DOHH2 (cell line): ENCODE data around the gene SCFD2.

Experiments used
- H3F3A ChIP-seq: fragments of 200-600 bp; sonication (generic), shearing (Covaris generic); 2 replicates; pipeline ENCODE4 v1.6.0; 2016; ENCODE audit warnings: antibody characterized with exemption, mild to moderate bottlenecking; ENCODE audit not compliant: control insufficient read depth, insufficient read depth
- H3K27ac ChIP-seq: fragments of 200-600 bp; sonication (generic); 2 replicates; pipeline ENCODE4 v1.5.1; 2014; ENCODE audit warnings: low read depth, mild to moderate bottlenecking, low read length, moderate library complexity
- H3K27me3 ChIP-seq: fragments of 200-600 bp; sonication (generic); 2 replicates; pipeline ENCODE4 v1.6.1; 2014; ENCODE audit warnings: mild to moderate bottlenecking, low read length, mixed read lengths; ENCODE audit not compliant: control insufficient read depth
- H3K36me3 ChIP-seq: fragments of 200-600 bp; sonication (generic); 2 replicates; pipeline ENCODE4 v1.6.1; 2014; ENCODE audit warnings: mild to moderate bottlenecking, low read length, moderate library complexity, mixed read lengths; ENCODE audit not compliant: control insufficient read depth
- H3K4me1 ChIP-seq: fragments of 200-600 bp; sonication (generic); 2 replicates; pipeline ENCODE4 v1.6.1; 2014; ENCODE audit warnings: mild to moderate bottlenecking, low read length, mixed read lengths; ENCODE audit not compliant: control insufficient read depth
- H3K4me2 ChIP-seq: fragments of 200-600 bp; sonication (generic); 2 replicates; pipeline ENCODE4 v1.6.0; 2014; ENCODE audit warnings: mild to moderate bottlenecking, low read length, moderate library complexity
- H3K4me3 ChIP-seq: fragments of 200-600 bp; sonication (generic); 2 replicates; pipeline ENCODE4 v1.5.1; 2014; ENCODE audit warnings: mild to moderate bottlenecking, low read length, mixed read lengths
- H3K79me2 ChIP-seq: fragments of 200-600 bp; sonication (generic); 2 replicates; pipeline ENCODE4 v1.6.1; 2014; ENCODE audit warnings: mild to moderate bottlenecking, low read length, mixed read lengths; ENCODE audit not compliant: control insufficient read depth
- H3K9me2 ChIP-seq: fragments of 200-600 bp; sonication (generic); replicated peaks from 2 replicates; pipeline ENCODE4 v1.6.1; 2014; ENCODE audit warnings: mild to moderate bottlenecking, low read length, mixed read lengths; ENCODE audit not compliant: control insufficient read depth
- H3K9me3 ChIP-seq: fragments of 200-600 bp; sonication (generic); 2 replicates; pipeline ENCODE4 v1.6.1; 2014; ENCODE audit warnings: antibody characterized with exemption, low read length, mixed read lengths; ENCODE audit not compliant: control insufficient read depth, insufficient read depth
- H4K20me1 ChIP-seq: fragments of 200-600 bp; sonication (generic); 2 replicates; pipeline ENCODE4 v1.6.0; 2014; ENCODE audit warnings: low read depth, mild to moderate bottlenecking, antibody characterized with exemption, low read length, moderate library complexity; ENCODE audit not compliant: control insufficient read depth, insufficient read depth
- EZH2phosphoT487 ChIP-seq: fragments of 200-600 bp; sonication (generic); IDR thresholded peaks from 2 replicates; pipeline ENCODE4 v1.6.1; 2017; ENCODE audit warnings: borderline replicate concordance, mild to moderate bottlenecking, antibody characterized with exemption, low read length, moderate library complexity, mixed read lengths
- TF ChIP-seq, protein P1 (sequence below): fragments of 200-600 bp; sonication (generic); IDR thresholded peaks from one replicate; pipeline ENCODE4 v1.5.1; 2014; ENCODE audit warnings: antibody characterized with exemption, mild to moderate bottlenecking, low read depth, low read length; ENCODE audit not compliant: poor library complexity, severe bottlenecking

The SCFD2 gene

DNA sequence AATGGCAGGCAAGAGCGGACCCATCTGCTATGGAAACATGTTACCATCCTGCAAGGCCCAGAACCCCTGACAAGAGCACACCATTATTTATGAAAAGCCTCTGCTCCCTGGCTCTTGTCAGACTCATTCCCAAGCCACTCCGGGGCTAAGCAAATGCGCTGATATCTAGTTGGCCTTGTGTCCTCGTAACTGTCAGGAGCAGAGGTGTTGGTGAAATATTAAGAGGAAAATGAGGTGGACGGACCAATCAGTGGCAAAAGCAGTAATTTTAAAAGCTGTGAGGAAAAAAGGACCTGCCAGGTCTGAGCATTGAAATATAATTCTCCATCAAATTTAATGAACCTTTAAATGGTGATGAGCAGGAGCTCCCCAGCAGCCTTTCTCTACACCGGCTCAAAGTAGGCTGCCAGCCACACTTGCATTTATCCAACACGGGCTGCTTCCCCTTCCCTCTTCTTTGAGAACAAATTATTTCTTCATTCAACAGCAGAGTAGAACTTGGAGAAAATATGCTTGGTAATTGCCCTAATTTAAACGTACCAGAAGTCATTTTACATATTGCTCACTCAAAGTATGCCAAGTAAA lies 289.4 kb downstream of the SCFD2 start:
- H4K20me1 ChIP-seq: no peaks in the 10 kb centered on the region
- no peak overlapping the region for H3K4me2 ChIP-seq
- TF ChIP-seq EZH2phosphoT487: no peak
- TF ChIP-seq, protein P1, sequence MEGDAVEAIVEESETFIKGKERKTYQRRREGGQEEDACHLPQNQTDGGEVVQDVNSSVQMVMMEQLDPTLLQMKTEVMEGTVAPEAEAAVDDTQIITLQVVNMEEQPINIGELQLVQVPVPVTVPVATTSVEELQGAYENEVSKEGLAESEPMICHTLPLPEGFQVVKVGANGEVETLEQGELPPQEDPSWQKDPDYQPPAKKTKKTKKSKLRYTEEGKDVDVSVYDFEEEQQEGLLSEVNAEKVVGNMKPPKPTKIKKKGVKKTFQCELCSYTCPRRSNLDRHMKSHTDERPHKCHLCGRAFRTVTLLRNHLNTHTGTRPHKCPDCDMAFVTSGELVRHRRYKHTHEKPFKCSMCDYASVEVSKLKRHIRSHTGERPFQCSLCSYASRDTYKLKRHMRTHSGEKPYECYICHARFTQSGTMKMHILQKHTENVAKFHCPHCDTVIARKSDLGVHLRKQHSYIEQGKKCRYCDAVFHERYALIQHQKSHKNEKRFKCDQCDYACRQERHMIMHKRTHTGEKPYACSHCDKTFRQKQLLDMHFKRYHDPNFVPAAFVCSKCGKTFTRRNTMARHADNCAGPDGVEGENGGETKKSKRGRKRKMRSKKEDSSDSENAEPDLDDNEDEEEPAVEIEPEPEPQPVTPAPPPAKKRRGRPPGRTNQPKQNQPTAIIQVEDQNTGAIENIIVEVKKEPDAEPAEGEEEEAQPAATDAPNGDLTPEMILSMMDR: no peak
- no peaks in the 10 kb centered on the region for H3F3A ChIP-seq
- no peaks in the 10 kb centered on the region for H3K79me2 ChIP-seq
- no peak overlapping the region for H3K4me3 ChIP-seq
- H3K9me2 ChIP-seq: no peaks in the 10 kb centered on the region
- H3K27me3 ChIP-seq: no peaks in the 10 kb centered on the region
- no peaks in the 10 kb centered on the region for H3K36me3 ChIP-seq
- no peaks in the 10 kb centered on the region for H3K4me1 ChIP-seq
- H3K9me3 ChIP-seq: 0 out of 2 replicates have a peak, but pooled peaks cover 2% of the 10 kb centered on the region
- H3K27ac ChIP-seq: no peak overlapping the region

DNA sequence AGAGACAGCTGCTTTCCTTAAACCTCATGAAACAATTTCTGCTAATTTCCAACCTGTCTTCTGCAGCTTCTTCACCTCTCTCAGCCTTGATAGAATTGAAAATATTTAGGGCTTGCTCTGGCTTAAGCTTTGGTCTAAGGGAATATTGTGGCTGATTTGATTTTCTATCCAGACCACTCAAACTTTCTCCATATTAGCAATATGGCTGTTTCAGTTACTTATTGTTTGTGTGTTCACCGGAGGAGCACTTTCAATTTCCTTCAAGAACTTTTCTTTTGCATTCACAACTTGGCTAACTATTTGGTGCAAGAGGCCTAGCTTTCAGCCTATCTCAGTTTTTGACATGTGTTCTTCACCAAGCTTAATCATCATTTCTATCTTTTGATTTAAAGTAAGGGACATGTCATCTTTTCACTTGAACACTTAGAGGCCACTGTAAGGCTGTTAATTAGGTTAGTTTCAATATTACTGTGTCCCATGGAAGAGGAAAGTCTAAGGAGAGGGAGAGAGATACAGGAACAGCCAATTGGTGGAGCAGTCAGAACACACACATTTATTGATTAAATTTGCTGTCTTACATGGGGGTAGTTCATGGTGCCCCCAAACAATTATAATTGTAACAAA lies 290.6 kb downstream of the SCFD2 start:
- H3K9me3 ChIP-seq: 0 out of 2 replicates have a peak, but pooled peaks cover 2% of the 10 kb centered on the region
- no peaks in the 10 kb centered on the region for H3K4me1 ChIP-seq
- no peaks in the 10 kb centered on the region for H4K20me1 ChIP-seq
- H3K27me3 ChIP-seq: no peaks in the 10 kb centered on the region
- H3K4me3 ChIP-seq: no peak overlapping the region
- no peak for TF ChIP-seq EZH2phosphoT487
- no peaks in the 10 kb centered on the region for H3K79me2 ChIP-seq
- no peaks in the 10 kb centered on the region for H3K36me3 ChIP-seq
- no peak overlapping the region for H3K27ac ChIP-seq
- H3K9me2 ChIP-seq: no peaks in the 10 kb centered on the region
- no peaks in the 10 kb centered on the region for H3F3A ChIP-seq
- H3K4me2 ChIP-seq: no peak overlapping the region

DNA sequence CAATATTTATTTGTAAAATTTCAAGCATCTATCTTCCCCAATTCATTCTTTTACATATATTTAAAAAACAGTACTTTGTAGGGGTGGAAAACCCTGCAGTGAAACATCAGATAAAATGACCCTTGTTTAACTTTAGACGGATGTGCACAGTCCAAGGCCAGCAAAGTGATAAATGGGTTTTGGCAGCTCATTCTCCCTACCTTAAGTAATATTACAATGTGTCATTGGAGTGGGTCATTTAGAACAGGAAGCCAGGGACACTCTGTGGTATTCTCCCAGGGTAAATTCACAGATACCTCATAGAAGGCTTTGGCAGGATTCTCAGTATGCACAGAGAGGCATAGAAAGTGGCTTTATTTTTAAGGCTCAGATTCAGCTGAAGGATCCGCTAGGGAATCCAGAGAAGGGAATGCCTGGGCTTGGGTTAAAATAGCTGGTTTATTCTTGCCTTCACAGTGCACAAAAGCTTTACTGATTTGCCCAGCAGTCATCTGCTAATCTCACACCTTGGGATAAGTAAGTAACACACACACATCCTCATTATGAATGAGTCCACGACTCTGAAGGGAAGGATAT lies 297.0 kb downstream of the SCFD2 start:
- H3K79me2 ChIP-seq: no peaks in the 10 kb centered on the region
- peaks cover 11% of the 10 kb centered on the region; the same call in 1 of the 2 replicates for H3K9me3 ChIP-seq
- H3K4me3 ChIP-seq: no peak overlapping the region
- TF ChIP-seq EZH2phosphoT487: no peak
- TF ChIP-seq, protein P1: no peak
- H3K4me1 ChIP-seq: no peaks in the 10 kb centered on the region
- no peak overlapping the region for H3K27ac ChIP-seq
- no peaks in the 10 kb centered on the region for H3K27me3 ChIP-seq
- H3K4me2 ChIP-seq: no peak overlapping the region
- H3F3A ChIP-seq: no peaks in the 10 kb centered on the region
- H3K9me2 ChIP-seq: no peaks in the 10 kb centered on the region
- H3K36me3 ChIP-seq: no peaks in the 10 kb centered on the region
- no peaks in the 10 kb centered on the region for H4K20me1 ChIP-seq

DNA sequence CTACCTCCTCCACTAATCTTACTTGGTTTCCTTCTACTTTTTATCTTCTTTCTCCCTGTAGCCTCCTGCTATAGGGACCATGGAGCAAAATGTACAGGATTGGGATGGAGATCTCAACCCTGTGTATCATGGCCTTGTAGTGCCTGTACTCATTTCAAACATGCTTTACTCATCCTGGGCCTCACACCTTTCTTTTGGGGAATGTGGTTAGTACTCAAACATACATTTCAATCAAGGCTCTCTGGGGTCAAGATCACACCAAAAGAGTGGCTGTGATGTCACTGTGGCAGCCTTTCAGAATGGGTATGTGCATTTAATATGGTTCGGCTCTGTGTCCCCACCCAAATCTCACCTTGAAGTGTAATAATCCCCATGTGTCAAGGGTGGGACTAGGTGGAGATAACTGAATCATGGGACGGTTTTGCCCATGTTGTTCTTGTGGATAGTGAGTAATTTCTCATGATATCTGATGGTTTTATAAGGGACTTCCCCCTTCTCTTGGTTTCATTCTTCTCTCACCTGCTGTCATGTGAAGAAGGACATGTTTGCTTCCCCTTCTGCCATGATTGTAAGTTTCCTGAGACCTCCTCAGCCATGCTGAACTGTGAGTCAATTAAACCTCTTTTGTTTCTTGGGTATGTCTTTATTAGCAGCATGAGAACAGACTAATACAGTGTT lies 298.6 kb downstream of the SCFD2 start:
- H3K79me2 ChIP-seq: no peaks in the 10 kb centered on the region
- TF ChIP-seq, protein P1: no peak
- TF ChIP-seq EZH2phosphoT487: no peak
- H3K4me3 ChIP-seq: no peak overlapping the region
- H3K4me1 ChIP-seq: no peaks in the 10 kb centered on the region
- H4K20me1 ChIP-seq: no peaks in the 10 kb centered on the region
- H3F3A ChIP-seq: no peaks in the 10 kb centered on the region
- no peaks in the 10 kb centered on the region for H3K36me3 ChIP-seq
- H3K9me2 ChIP-seq: no peaks in the 10 kb centered on the region
- H3K27ac ChIP-seq: no peak overlapping the region
- peaks cover 8% of the 10 kb centered on the region; the same call in 1 of the 2 replicates for H3K9me3 ChIP-seq
- H3K4me2 ChIP-seq: no peak overlapping the region
- no peaks in the 10 kb centered on the region for H3K27me3 ChIP-seq
